ENCODE results near the gene PDE4D.
"Not testable (repeated sequence)": the region's sequence is repeated elsewhere in the genome, so short reads cannot be mapped to it uniquely, and the experiment has no call there.

Gene PDE4D

DNA sequence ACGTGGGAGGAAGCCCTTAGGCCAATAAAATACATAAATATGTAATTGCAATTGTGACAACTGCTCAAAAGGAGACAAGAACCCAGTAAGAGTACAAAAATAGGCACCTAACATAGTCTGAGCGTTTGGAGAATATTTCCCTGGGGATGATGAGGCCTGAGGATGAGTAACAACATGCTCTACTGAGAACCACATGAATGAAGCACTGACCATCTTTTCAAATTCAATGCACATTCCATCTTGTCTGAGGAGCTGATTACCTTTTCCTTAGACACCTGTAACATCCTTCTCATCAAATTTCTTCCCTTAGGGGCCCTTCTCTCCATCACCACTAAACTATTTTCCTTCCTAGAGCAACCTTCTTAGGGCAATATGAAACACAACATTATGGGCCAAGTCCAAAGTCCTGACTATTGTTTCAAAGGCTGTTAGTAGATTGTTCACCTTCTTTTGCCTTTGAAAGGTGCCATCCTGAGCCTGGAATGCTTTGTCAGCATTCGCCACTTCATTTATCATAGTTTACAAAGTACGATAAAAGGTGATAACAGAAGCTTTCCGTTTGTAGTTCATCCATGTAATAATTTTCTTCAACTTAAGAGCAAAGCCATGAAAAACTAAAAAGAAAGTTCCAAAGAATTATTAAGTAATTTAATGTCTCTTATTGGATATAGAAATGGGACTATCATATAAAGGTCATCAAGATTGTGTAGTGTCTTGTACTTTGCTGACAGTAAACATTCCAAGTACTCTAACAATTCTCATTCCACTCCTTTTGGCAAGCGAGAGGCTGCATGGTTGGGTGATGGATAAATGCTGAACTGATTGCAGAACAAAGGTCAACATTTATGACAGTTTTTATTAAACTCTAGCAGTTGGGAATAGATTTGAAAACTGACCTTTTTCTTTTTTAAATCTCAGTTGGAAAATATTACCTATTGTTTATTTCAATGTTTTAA lies 471.3 kb downstream of the PDE4D start:
- DNase-seq (ENCODE audit: low read depth): no peak

DNA sequence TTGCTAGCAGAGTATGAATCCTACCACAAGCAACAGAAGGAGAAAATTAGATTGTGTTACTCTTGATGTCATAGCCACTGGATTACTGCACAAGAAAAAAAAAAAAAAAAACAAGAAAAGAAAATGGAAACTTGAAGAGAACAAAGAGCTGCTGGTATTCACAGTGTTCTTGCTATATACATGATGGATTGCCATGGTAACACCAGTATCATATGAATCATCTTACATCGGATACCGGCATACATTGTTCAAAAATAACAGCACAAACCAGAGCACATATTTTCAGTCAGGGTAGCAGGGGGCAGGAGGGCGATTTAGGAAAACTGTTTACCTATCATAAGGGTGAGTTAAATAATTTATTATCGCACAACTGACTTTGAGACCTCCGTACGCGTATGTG lies 472.9 kb downstream of the PDE4D start:
- no peak for DNase-seq (ENCODE audit: low read depth)

DNA sequence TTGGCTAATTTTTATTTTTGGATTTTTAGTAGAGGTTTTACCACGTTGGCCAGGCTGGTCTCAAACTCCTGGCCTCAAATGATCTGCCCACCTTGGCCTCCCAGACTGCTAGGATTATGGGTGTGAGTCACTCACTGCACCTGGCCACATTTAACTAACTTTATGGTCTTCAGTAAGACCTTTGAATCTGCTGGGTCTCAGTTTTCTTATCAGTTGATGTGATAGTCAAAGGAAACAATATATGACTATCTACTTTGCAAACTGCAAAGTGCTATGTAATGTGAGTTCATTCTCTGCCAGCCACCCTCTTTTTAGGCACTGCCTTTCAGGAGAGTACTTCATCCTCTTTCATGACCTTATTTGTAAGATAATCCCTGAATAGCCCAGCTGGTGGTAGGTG lies 474.7 kb downstream of the PDE4D start:
- no peak for DNase-seq (ENCODE audit: low read depth)

DNA sequence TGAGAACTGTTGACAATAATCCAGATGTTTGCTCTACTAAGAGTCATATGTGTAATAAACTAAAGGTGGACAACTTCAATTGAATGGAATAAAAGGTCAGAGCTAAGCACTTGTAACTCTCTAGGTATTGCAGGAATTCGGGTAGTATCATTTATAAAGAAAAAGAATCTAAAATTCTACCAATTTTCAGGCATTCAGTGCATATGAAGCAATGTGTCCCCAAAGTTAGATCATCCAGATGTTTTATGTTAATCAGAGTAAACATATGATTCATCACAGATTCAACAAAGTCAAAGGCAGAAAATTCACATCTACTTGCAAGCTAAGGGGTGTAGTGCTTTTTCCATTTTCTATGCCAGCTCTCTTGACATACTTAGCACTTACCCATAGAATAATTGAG lies 477.1 kb downstream of the PDE4D start:
- peak; percentile 7 for DNase-seq (ENCODE audit: low read depth)

DNA sequence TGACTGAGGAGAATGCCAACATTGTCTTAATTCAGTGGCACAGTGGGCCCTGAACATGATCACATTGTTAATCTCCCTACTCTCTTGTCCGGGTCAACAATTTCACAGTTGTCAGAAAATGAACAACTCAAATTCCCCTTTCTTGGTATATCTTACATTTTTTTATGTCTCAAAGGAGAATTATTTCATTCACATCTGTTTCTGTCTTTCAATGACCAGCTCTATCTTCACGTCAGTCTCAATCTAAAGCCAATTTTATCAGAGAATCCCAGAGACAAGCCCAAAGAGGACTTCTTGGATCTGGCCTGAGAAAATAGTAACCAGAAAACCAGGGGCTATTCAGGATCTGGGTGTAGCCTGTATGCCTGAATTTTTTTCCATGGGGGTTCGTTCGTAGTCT lies 477.5 kb downstream of the PDE4D start:
- no peak for DNase-seq (ENCODE audit: low read depth)

DNA sequence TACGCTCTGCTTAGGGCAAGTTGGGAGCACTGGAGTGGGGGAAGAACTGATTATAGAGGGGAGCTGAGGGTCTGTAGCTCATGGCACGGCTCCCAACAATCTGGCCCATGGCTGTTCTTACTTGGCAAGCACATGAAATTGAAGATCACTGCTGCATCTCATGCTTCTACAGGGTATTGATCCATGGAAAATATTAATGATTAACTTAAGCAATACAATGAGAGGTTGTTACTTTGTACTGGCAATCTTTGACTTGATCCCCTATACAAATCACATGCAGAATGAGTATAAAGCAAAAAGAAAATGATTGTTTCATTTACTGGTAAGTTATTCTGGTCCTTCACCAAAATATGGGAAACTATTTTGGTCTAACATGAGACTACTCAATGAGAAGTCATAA lies 481.1 kb downstream of the PDE4D start:
- no peak for DNase-seq (ENCODE audit: low read depth)

DNA sequence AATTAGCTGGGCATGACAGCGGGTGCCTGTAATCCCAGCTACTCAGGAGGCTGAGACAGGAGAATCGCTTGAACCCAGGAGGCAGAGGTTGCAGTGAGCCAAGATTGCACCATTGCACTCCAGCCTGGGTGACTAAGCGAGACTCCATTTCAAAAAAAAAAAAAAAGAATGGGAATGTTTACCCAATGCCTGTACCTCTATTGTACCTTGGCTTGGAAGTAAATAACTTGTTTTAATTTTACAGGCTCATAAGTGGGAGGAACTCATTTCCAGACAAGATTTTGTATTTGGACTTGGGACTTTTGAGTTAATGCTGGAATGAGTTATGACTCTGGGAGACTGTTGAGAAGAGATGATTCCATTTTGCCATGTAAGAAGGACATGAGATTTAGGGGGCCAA lies 484.5 kb downstream of the PDE4D start:
- DNase-seq (ENCODE audit: low read depth): not testable (repeated sequence)

DNA sequence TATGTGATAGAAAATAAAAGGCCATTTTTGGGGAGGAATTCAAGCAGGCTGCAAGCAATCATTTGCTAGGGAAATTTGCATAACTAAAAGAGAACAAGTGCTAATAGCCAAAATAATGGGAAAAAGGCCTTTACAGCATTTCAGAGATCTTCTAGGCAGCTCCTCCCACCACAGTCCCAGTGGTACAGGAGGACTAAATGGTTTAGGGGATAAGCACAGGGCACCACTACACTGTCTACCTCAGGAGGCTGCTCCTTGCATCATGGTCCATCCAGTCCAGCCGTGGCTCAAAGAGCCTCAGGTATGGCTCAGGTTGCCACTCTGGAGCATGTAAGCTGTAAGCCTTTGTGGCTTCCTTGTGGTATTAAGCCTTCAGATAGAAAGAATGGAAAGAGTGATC lies 485.6 kb downstream of the PDE4D start:
- no peak for DNase-seq (ENCODE audit: low read depth)

DNA sequence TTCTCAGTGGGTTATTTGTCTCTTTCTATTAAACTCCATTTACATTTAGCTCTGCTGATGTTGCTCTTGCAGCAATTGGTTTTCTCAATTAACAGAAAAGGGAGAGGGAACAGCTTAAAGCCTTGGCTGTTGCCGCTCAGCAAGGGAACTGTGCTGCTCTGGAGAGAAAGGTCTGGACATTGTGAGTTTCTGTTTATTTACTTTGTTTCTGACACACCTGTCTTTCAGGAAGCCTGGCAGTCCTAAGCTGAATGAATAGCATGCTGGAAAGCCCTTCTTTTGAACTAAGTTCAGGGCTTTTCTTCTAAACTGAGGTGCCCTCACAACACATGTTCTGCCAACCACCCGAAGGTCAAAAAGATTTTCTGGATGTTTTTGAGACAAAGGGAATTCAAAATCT lies 491.9 kb downstream of the PDE4D start:
- no peak for DNase-seq (ENCODE audit: low read depth)

DNA sequence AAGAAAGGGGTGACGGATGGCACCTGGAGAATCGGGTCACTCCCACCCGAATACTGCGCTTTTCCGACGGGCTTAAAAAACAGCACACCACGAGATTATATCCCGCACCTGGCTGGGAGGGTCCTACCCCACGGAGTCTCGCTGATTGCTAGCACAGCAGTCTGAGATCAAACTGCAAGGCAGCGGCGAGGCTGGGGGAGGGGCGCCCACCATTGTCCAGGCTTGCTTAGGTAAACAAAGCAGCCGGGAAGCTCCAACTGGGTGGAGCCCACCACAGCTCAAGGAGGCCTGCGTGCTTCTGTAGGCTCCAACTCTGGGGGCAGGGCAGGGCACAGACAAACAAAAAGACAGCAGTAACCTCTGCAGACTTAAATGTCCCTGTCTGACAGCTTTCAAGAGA lies 498.6 kb downstream of the PDE4D start:
- DNase-seq (ENCODE audit: low read depth): not testable (repeated sequence)

DNA sequence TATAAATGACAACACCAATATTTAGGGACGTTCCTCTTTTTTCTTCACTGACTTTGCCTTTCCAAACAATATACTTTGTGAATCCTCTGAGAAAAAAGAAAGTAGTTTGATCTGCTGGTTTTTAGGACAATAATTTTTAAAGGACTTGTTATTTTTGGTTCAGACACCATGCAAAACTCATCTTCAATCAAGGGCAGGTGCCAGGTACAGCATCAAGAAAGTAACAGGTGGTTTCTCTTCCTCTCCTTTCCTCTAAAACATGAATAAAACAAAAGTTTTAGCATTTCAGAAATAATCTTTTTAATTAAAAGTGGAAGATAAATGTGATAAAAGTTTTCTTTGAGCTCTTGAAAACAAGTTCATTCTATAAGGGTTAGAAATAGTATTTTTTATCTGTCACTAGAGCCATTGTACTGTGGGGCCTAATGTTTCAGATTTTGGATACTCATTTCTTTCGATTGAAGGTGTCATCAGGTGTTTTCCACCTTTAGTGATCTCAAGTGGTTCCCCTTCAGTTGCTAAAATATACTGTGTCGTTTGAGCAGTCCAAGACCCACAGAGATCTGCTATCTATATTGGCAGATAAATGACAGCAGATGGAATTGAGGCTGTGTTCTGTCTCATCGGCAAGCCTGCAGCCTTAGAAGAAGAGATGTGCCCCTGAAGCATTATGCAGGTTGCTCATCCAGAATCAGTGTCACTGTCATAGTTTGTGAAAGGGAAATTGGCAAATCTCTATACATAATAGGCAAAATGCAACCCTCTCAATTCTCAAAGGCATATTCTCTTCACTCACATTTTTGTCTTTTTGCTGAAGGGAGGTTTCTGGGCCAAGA lies 499.7 kb downstream of the PDE4D start:
- no peak for DNase-seq (ENCODE audit: low read depth)

DNA sequence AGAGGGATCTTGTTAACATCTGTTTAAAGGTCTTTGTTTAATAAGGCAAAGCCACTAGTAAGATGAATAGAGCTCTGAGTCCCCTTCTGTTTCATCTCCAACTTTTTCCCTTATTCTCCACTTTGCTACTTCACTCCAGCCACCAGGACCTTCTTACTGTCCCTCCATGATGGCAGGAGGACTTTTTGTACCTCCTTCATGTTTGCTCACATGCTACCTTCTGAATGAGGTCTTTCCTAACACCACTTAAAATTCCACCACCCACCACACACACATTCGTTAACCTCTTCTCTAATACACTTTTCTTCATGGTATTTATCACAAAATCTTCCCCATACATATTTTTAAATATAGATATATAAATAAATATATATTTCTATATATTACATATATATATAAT lies 501.9 kb downstream of the PDE4D start:
- no peak for DNase-seq (ENCODE audit: low read depth)

DNA sequence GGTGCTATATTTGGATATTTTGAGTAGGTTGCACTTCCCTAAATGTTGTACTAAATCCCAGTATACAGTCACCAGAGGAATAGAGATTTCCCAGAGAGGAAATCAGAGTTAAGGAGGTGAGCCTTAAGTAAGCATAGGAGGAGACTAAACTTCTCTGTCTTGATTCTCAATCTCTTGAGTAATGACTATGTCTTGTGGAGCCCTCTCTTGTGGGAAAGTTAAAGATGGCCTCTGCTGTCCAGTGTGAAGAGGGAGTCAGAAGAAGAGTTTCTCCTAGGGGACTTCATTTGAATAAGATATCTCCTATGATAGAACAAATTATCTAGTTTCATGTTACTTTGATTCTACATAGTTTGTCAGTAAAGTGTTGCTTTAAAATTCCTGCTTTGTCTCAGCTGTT lies 502.5 kb downstream of the PDE4D start:
- DNase-seq (ENCODE audit: low read depth): no peak

DNA sequence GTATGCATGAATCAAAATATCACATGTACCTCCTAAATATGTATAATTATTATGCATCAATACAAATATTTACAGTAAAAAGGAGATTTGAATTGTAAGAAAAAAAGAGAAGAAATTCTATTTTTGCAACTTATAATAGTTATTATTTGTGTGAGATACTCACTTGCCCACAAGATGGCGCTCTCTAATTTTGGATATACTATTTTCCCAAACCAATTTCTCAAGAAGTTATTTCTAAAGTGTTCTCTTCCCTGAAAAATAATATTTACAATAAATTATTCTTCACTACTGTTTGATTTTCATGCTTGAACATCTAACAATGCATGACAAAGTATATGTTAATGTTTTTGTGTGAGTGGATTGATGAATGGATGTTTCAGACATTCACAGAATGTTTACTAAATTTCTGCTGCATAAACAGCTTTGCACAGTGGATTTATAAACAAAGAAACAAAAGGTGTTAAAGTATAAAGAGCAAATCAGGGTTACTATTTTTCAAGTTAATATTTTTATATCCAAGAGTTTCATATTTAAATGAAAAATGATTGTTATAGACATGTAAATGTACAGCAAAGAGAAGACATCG lies 503.4 kb downstream of the PDE4D start:
- DNase-seq (ENCODE audit: low read depth): peak; percentile 17

DNA sequence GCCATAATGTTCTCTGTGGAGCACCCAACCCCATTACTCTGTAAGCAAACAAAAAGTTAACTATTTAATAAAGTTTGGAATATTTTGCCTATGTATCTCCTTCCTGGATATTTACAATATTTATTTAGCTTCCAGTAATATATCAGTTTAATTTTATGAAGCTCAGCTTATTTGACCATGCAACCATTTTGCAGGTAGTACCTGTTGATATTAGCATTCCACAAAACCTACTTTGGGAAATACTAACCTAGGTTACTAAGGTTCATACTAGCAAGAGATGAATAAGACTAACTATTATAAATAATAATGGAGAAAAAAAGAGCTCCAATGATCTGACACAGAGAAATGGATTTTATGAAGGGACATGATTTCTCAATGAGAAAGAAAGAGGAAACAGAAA lies 506.4 kb downstream of the PDE4D start:
- no peak for DNase-seq (ENCODE audit: low read depth)

DNA sequence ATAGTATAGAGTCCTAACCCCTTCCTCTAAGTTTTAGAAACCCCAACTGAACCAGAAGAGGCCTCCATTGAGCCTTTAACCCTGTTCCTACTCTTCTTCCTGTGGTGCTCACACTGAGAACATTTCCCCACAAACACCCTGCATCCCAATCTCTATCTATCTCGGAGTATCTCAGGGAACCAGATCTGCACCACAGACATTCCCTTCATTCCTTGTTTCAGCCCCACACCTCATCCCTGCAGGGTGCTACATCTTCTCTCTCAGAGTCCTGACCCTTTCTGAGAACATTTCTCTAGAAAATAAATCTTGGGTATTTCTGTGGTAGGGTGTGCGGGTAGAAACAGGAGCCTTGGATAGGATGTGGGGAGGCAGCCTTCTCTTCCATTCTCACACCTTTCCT lies 507.8 kb downstream of the PDE4D start:
- peak; percentile 24 for DNase-seq (ENCODE audit: low read depth)

DNA sequence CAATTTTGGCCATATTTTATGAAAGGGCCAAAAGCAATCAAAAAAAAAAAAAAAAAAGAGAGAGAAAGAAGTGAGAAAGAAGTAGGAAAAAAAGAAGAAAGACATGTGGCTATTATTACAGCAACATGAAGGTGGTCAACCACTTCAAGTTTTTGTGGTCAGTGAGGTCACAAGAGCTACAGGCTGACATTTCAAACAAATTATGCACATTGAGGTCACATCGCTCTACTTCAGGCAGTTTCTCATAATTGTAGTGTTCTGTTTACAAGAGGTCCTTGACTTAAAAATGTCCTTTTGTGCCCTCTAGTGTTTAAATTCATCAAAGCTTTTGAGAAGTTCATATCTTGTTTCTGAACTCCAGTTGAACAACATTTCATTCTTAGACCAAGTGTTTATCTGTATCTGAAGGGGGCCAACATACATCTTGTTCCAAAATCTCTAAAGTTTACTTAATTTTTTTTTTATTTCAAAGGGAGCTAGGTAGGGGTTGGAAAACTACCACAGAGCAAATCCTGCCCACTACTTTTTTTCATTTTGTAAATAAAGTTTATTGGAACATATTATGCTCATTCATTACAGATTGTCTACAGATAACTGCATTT lies 513.1 kb downstream of the PDE4D start:
- peak; percentile 97 for DNase-seq (ENCODE audit: low read depth)

DNA sequence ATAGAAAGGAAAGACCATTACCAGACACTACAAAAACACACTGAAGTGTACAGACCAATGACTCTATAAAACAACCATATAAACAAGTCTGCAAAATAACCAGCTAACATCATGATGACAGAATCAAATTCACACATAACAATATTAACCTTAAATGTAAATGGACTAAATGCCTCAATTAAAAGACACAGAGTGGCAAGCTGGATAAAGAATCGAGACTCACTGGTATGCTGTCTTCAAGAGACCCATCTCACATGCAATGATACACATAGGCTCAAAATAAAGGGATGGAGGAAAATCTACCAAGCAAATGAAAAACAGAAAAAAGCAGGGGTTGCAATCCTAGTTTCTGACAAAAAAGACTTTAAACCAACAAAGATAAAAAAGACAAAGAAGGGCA lies 519.5 kb downstream of the PDE4D start:
- peak; percentile 14 for DNase-seq (ENCODE audit: low read depth)

DNA sequence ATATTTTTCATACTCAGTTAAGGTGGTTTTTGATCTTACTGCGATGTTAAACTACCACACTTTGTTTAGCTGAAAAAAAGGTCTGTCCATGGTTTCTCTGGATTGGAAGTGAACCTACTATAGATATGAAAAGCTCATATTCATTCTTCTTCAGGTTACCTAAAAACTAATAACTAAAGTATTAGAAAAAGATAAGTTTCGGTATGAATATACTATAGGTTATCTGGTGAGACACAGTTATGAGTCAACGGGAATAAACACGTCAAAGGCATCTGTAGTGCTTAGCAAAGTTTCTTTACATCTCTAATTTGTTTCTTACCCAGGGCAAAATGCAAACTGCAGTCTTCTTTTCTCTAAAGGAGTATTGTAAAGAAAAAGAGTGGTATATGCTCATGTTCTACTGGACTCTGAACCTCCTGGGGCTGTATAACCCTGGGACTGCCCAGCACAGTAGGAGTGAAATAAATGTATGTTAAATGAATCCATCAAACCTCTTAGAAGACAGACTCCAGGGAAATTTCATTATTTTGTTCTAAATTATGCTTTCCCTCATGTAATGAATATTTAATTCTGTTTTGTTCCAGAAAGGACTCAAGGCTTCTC lies 521.9 kb downstream of the PDE4D start:
- DNase-seq (ENCODE audit: low read depth): no peak

DNA sequence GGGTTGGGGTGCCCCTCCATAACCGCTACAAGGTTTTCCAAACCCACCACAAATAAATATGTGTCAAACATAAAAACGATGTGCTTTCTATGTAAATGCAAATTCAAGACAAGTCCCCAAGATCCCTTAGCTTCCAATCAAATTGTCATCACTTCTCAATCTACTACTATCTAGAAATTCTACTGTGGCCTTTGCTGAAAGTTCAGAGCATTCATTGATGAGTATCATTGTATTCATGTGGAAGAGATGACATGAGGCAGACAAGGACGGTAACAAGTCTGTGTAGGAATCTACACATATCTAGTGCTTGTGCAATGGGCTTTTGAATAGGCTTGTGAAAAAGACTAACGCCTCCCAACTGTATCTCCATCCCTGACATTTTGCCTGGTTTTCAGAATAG lies 524.6 kb downstream of the PDE4D start:
- no peak for DNase-seq (ENCODE audit: low read depth)

DNA sequence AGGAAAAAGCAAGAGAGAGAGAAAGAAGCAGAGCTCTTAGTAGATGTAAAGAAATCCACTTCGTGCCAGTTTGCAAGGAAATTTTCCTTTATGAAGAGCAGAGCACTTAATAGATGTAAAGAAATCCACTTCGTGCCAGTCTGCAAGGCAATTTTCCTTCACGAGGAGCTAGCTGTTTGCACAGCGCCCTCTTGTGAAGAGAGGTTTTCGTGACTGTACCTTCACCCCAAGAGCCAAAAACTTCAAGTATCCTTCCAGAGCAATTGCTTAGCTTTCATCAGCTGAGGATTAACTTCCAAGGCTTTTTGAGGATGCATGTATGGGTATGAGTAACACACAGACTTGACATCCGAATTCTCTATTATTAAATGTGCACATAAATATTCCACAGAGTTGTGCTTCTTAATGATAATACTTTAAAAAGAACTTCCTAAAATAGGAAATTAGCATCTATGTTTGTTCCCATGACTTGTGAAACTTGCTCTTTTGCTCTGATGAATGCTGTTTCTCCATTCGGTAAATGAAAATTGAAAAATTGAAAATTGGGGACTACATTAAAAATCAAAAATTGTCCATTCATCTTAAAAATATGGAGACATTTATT lies 525.6 kb downstream of the PDE4D start:
- peak; percentile 71 for DNase-seq (ENCODE audit: low read depth)

DNA sequence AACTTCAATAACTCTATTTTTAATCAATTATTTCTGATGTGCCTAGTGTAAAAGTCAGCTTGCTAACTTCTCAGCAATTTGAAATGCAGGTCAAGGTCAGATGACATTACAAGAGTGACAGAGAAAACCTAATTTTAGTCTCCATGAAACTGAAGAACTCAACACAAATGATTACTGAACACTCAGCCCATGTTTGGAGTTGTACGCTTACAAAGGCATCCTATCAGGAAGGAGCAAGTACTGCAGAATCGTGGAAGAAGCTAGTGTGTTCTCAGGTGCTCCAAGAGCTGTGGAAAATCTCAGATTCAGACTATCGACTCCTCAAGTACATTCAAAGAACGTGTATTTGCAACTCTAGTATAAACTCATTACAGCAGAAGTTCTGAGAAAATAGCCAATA lies 526.7 kb downstream of the PDE4D start:
- DNase-seq (ENCODE audit: low read depth): no peak

All from amniotic epithelial cell (primary cell).